ENCODE data around the gene STRIP2.

Gene STRIP2

DNA sequence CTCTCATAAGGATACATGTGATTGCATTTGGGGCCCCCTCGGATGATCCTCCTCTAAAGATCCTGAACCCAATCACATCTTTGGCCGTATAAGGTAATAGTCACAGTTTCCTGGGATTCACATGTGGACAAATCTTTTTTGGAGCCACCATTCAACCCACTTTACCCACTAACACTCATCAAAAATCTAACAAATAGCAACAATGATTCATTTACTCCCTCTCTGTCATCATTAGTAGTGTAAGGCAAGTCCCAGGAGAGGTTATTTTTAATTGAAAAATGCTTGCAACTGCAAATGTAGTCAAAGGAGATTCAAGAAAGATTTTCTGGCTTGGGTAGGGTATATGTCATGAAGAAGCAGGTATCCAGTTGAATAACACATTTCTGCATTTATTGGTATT, 58.2 kb downstream of the STRIP2 start:
- ChIA-PET POLR2A (no interaction called here), CTCF (interaction anchor here (0.6 to 1.0 kb wide), 2 partner anchors 273 to 1339 kb away, joined by 3 to 4 read pairs; no protein-coding TSS in a partner anchor)
- no peak overlapping the region for H3K27ac ChIP-seq (ENCODE audit: extremely low read depth, low read depth, low read length)
- no peak overlapping the region for H3K4me3 ChIP-seq (ENCODE audit: low read depth, low read length)
- no peaks in the 10 kb centered on the region for H3K9me3 ChIP-seq (ENCODE audit: control insufficient read depth, insufficient read depth, low read depth, low read length)
- TF ChIP-seq, protein P1, sequence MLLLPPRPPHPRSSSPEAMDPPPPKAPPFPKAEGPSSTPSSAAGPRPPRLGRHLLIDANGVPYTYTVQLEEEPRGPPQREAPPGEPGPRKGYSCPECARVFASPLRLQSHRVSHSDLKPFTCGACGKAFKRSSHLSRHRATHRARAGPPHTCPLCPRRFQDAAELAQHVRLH (tag by site-specific recombination; IDR thresholded peaks at IDR 0.05): no peak
- TF ChIP-seq, protein P2, sequence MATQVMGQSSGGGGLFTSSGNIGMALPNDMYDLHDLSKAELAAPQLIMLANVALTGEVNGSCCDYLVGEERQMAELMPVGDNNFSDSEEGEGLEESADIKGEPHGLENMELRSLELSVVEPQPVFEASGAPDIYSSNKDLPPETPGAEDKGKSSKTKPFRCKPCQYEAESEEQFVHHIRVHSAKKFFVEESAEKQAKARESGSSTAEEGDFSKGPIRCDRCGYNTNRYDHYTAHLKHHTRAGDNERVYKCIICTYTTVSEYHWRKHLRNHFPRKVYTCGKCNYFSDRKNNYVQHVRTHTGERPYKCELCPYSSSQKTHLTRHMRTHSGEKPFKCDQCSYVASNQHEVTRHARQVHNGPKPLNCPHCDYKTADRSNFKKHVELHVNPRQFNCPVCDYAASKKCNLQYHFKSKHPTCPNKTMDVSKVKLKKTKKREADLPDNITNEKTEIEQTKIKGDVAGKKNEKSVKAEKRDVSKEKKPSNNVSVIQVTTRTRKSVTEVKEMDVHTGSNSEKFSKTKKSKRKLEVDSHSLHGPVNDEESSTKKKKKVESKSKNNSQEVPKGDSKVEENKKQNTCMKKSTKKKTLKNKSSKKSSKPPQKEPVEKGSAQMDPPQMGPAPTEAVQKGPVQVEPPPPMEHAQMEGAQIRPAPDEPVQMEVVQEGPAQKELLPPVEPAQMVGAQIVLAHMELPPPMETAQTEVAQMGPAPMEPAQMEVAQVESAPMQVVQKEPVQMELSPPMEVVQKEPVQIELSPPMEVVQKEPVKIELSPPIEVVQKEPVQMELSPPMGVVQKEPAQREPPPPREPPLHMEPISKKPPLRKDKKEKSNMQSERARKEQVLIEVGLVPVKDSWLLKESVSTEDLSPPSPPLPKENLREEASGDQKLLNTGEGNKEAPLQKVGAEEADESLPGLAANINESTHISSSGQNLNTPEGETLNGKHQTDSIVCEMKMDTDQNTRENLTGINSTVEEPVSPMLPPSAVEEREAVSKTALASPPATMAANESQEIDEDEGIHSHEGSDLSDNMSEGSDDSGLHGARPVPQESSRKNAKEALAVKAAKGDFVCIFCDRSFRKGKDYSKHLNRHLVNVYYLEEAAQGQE (tag by site-specific recombination; IDR thresholded peaks at IDR 0.05): no peak
- no peak for TF ChIP-seq ZNF776 (tag by site-specific recombination; IDR thresholded peaks at IDR 0.05; ENCODE audit: borderline replicate concordance)
- TF ChIP-seq ZEB2 (tag by site-specific recombination; IDR thresholded peaks at IDR 0.05): no peak
- no peak for TF ChIP-seq ZNF529 (tag by site-specific recombination; IDR thresholded peaks at IDR 0.05; ENCODE audit: insufficient replicate concordance)
- TF ChIP-seq, protein P3, sequence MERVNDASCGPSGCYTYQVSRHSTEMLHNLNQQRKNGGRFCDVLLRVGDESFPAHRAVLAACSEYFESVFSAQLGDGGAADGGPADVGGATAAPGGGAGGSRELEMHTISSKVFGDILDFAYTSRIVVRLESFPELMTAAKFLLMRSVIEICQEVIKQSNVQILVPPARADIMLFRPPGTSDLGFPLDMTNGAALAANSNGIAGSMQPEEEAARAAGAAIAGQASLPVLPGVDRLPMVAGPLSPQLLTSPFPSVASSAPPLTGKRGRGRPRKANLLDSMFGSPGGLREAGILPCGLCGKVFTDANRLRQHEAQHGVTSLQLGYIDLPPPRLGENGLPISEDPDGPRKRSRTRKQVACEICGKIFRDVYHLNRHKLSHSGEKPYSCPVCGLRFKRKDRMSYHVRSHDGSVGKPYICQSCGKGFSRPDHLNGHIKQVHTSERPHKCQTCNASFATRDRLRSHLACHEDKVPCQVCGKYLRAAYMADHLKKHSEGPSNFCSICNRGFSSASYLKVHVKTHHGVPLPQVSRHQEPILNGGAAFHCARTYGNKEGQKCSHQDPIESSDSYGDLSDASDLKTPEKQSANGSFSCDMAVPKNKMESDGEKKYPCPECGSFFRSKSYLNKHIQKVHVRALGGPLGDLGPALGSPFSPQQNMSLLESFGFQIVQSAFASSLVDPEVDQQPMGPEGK (tag by site-specific recombination; IDR thresholded peaks at IDR 0.05): no peak
- no peak for TF ChIP-seq ZNF585B (tag by site-specific recombination; IDR thresholded peaks at IDR 0.05)
- TF ChIP-seq ZNF248 (tag by site-specific recombination; IDR thresholded peaks at IDR 0.05): no peak
- TF ChIP-seq, protein P4, sequence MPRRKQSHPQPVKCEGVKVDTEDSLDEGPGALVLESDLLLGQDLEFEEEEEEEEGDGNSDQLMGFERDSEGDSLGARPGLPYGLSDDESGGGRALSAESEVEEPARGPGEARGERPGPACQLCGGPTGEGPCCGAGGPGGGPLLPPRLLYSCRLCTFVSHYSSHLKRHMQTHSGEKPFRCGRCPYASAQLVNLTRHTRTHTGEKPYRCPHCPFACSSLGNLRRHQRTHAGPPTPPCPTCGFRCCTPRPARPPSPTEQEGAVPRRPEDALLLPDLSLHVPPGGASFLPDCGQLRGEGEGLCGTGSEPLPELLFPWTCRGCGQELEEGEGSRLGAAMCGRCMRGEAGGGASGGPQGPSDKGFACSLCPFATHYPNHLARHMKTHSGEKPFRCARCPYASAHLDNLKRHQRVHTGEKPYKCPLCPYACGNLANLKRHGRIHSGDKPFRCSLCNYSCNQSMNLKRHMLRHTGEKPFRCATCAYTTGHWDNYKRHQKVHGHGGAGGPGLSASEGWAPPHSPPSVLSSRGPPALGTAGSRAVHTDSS (tag by site-specific recombination; IDR thresholded peaks at IDR 0.05): no peak
- TF ChIP-seq ZNF600 (tag by site-specific recombination; IDR thresholded peaks at IDR 0.05): no peak
- TF ChIP-seq ZNF335 (tag by site-specific recombination; conservative IDR thresholded peaks at IDR 0.05): no peak
- no peak for TF ChIP-seq ZNF221 (tag by site-specific recombination; IDR thresholded peaks at IDR 0.05; ENCODE audit: borderline replicate concordance)
- TF ChIP-seq ZNF658 (tag by site-specific recombination; IDR thresholded peaks at IDR 0.05): no peak
- TF ChIP-seq ZNF155 (tag by site-specific recombination; IDR thresholded peaks at IDR 0.05): no peak
- no peak for TF ChIP-seq ZNF560 (tag by site-specific recombination; IDR thresholded peaks at IDR 0.05; ENCODE audit: borderline replicate concordance)
- TF ChIP-seq, protein P5, sequence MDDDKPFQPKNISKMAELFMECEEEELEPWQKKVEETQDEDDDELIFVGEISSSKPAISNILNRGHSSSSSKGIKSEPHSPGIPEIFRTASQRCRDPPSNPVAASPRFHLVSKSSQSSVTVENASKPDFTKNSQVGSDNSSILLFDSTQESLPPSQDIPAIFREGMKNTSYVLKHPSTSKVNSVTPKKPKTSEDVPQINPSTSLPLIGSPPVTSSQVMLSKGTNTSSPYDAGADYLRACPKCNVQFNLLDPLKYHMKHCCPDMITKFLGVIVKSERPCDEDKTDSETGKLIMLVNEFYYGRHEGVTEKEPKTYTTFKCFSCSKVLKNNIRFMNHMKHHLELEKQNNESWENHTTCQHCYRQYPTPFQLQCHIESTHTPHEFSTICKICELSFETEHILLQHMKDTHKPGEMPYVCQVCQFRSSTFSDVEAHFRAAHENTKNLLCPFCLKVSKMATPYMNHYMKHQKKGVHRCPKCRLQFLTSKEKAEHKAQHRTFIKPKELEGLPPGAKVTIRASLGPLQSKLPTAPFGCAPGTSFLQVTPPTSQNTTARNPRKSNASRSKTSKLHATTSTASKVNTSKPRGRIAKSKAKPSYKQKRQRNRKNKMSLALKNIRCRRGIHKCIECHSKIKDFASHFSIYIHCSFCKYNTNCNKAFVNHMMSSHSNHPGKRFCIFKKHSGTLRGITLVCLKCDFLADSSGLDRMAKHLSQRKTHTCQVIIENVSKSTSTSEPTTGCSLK (tag by site-specific recombination; IDR thresholded peaks at IDR 0.05): no peak
- no peak for TF ChIP-seq ZNF549 (tag by site-specific recombination; IDR thresholded peaks at IDR 0.05)
- TF ChIP-seq MYNN (tag by site-specific recombination; IDR thresholded peaks at IDR 0.05; ENCODE audit: borderline replicate concordance): no peak
- no peaks in the 10 kb centered on the region for H3K36me3 ChIP-seq (ENCODE audit: control insufficient read depth in 2 of 2, insufficient read depth in 1 of 2, low read length in 2 of 2)
- H3K4me1 ChIP-seq (ENCODE audit: control insufficient read depth, insufficient read depth, low read length): no peaks in the 10 kb centered on the region

Data from HEK293 (cell line).